ENCODE measurements around the gene EIF3I.

Gene EIF3I

GRCh38 chr1:32201011-32201855, 21.0 kb upstream of the EIF3I start:
- H3K27ac ChIP-seq = peak overlapping the region; percentile 5; the same call in 1 of the 2 replicates
- H3K9me3 ChIP-seq (ENCODE audit: low read depth, low read length) = no peaks in the 10 kb centered on the region
- H3K4me3 ChIP-seq = peak overlapping the region; percentile 96
- no peak for DNase-seq (ENCODE audit: low read depth, low spot score)
- TF ChIP-seq EZH2 (IDR thresholded peaks at IDR 0.05) (no peak), POLR2AphosphoS5 (IDR thresholded peaks at IDR 0.05; ENCODE audit: borderline replicate concordance, low read depth, low read length) (peak; percentile 53)
- H3K9ac ChIP-seq (ENCODE audit: insufficient read length) = peak overlapping the region; percentile 53
- H3K36me3 ChIP-seq (ENCODE audit: insufficient read depth, low read length) = no peaks in the 10 kb centered on the region; the same call in 1 of the 2 replicates

DNA sequence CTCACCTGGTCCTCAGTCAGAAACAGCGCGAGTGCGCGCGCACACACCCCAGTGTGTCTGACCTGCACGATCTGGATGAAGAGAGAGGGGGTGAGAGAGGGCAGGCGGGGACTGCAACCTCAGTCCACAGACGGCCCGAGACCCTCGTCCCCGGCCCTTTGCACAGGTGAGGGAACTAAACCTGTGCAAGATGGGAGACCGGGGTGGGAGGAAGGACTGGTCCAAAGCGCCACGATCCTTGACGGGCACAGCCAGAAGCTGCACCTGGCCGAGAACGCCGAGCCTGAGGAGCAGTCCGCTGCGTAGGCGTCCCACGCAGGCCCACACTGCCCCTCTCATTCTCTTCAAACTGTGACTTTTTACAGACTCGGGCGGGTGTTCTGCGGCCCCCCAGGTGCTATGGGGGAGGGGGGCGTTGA, 17.3 kb upstream of the EIF3I start:
- no peaks in the 10 kb centered on the region; the same call in 1 of the 2 replicates for H3K36me3 ChIP-seq (ENCODE audit: insufficient read depth, low read length)
- peak overlapping the region; percentile 88 for H3K9ac ChIP-seq (ENCODE audit: insufficient read length)
- no peak for DNase-seq (ENCODE audit: low read depth, low spot score)
- no peak for TF ChIP-seq POLR2AphosphoS5 (IDR thresholded peaks at IDR 0.05; ENCODE audit: borderline replicate concordance, low read depth, low read length)
- no peak for TF ChIP-seq FOXP2 (optimal IDR thresholded peaks at IDR 0.05; ENCODE audit: control extremely low read depth, extremely low read length, insufficient read depth)
- TF ChIP-seq EZH2 (IDR thresholded peaks at IDR 0.05) = no peak
- peak overlapping the region; percentile 95 for H3K4me3 ChIP-seq
- no peak overlapping the region for H3K27ac ChIP-seq
- no peaks in the 10 kb centered on the region for H3K9me3 ChIP-seq (ENCODE audit: low read depth, low read length)

- H3K4me3 ChIP-seq = peak within 1 kb of the TSS; percentile 95
- H3K9ac ChIP-seq (ENCODE audit: insufficient read length) = peak within 1 kb of the TSS; percentile 88
- H3K36me3 ChIP-seq (ENCODE audit: insufficient read depth, low read length) = no peaks in the 10 kb centered on the region; the same call in 1 of the 2 replicates
- no peak for DNase-seq (ENCODE audit: low read depth, low spot score)
- TF ChIP-seq EZH2 (IDR thresholded peaks at IDR 0.05) = no peak
- TF ChIP-seq FOXP2 (optimal IDR thresholded peaks at IDR 0.05; ENCODE audit: control extremely low read depth, extremely low read length, insufficient read depth) = no peak
- TF ChIP-seq POLR2AphosphoS5 (IDR thresholded peaks at IDR 0.05; ENCODE audit: borderline replicate concordance, low read depth, low read length) = peak; percentile 96
- H3K27ac ChIP-seq = no peak within 1 kb of the TSS
- H3K9me3 ChIP-seq (ENCODE audit: low read depth, low read length) = no peaks in the 10 kb centered on the region
Measured at GRCh38 chr1:32205401-32206370, 16.5 kb upstream of the EIF3I start, which contains the start of gene IQCC. Gene IQCC (plus strand): TSS chr1:32205671. CDS start chr1:32205682, 11 bp downstream.

- no peak for DNase-seq (ENCODE audit: low read depth, low spot score)
- TF ChIP-seq FOXP2 (optimal IDR thresholded peaks at IDR 0.05; ENCODE audit: control extremely low read depth, extremely low read length, insufficient read depth) (no peak), POLR2AphosphoS5 (IDR thresholded peaks at IDR 0.05; ENCODE audit: borderline replicate concordance, low read depth, low read length) (no peak), EZH2 (IDR thresholded peaks at IDR 0.05) (no peak)
- no peaks in the 10 kb centered on the region; the same call in 1 of the 2 replicates for H3K36me3 ChIP-seq (ENCODE audit: insufficient read depth, low read length)
- H3K9ac ChIP-seq (ENCODE audit: insufficient read length) = no peak overlapping the region
- no peaks in the 10 kb centered on the region for H3K9me3 ChIP-seq (ENCODE audit: low read depth, low read length)
- H3K4me3 ChIP-seq = no peak overlapping the region
- H3K27ac ChIP-seq = no peak overlapping the region
Measured at GRCh38 chr1:32208469-32208868, 13.7 kb upstream of the EIF3I start.

DNA sequence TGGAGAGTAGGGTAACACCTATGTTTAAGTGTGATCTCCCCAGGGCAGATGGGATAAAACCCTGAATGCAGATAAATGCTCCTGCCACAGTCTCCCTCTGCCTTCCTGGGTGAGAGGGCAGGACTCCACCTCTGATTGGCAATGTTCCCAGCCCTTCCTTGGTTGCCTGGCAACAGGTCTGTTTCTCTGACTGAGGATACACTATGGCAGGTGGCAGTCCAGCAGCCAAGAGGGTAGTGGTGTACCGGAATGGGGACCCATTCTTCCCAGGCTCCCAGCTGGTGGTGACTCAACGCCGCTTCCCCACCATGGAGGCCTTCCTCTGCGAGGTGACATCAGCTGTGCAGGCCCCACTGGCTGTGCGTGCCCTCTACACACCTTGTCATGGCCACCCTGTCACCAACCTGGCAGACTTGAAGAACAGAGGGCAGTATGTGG, 13.3 kb upstream of the EIF3I start, which contains the start of gene DCDC2B:
TSS of gene DCDC2B (plus strand) at position 199 of the 438 bp plus-strand sequence. CDS start at position 204, 5 bp downstream.
- no peaks in the 10 kb centered on the region; the same call in 1 of the 2 replicates for H3K36me3 ChIP-seq (ENCODE audit: insufficient read depth, low read length)
- no peak within 1 kb of the TSS for H3K27ac ChIP-seq
- H3K9ac ChIP-seq (ENCODE audit: insufficient read length) = no peak within 1 kb of the TSS
- H3K9me3 ChIP-seq (ENCODE audit: low read depth, low read length) = no peaks in the 10 kb centered on the region
- no peak for DNase-seq (ENCODE audit: low read depth, low spot score)
- no peak within 1 kb of the TSS for H3K4me3 ChIP-seq
- no peak for TF ChIP-seq EZH2 (IDR thresholded peaks at IDR 0.05)
- TF ChIP-seq POLR2AphosphoS5 (IDR thresholded peaks at IDR 0.05; ENCODE audit: borderline replicate concordance, low read depth, low read length) = 0 out of 2 replicates have a peak, but pooled peaks have one; percentile 21

GRCh38 chr1:32215629-32216480, 6.4 kb upstream of the EIF3I start:
- Histone ChIP-seq H3K9ac (ENCODE audit: insufficient read length) (no peak overlapping the region), H3K9me3 (ENCODE audit: low read depth, low read length) (no peaks in the 10 kb centered on the region), H3K27ac (no peak overlapping the region), H3K36me3 (ENCODE audit: insufficient read depth, low read length) (no peaks in the 10 kb centered on the region), H3K4me3 (no peak overlapping the region)
- no peak for TF ChIP-seq FOXP2 (optimal IDR thresholded peaks at IDR 0.05; ENCODE audit: control extremely low read depth, extremely low read length, insufficient read depth)
- no peak for TF ChIP-seq EZH2 (IDR thresholded peaks at IDR 0.05)
- no peak for TF ChIP-seq POLR2AphosphoS5 (IDR thresholded peaks at IDR 0.05; ENCODE audit: borderline replicate concordance, low read depth, low read length)
- no peak for DNase-seq (ENCODE audit: low read depth, low spot score)

DNA sequence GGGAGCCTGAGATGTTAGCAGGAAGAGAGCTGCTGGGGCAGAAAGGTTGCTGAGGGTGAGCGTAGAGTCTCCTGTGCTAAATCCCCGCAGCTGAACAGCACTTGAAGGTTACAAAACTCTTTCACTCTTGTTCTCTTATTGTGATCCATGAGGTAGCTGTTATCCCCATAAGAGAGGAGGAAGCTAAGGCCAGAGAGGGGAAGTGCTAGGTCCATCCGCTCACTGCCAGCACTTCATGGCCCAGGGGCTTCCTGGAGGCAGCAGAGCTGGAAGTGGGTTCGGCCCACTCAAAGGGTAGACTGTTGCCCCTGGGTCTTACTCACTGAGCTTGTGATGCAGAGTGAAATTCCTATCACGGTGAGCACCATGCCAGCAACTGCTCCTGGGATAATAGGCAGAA, 5.6 kb upstream of the EIF3I start:
- no peaks in the 10 kb centered on the region for H3K36me3 ChIP-seq (ENCODE audit: insufficient read depth, low read length)
- no peak overlapping the region for H3K9ac ChIP-seq (ENCODE audit: insufficient read length)
- H3K27ac ChIP-seq = no peak overlapping the region

More for the DNA sequence above, 5.6 kb upstream of the EIF3I start:
- TF ChIP-seq FOXP2 (optimal IDR thresholded peaks at IDR 0.05; ENCODE audit: control extremely low read depth, extremely low read length, insufficient read depth) (no peak), POLR2AphosphoS5 (IDR thresholded peaks at IDR 0.05; ENCODE audit: borderline replicate concordance, low read depth, low read length) (no peak), EZH2 (IDR thresholded peaks at IDR 0.05) (no peak)
- Histone ChIP-seq H3K9me3 (ENCODE audit: low read depth, low read length) (no peaks in the 10 kb centered on the region), H3K4me3 (no peak overlapping the region)
- no peak for DNase-seq (ENCODE audit: low read depth, low spot score)
